Endothelial cell (in vitro differentiated cells): ENCODE measurements around the gene TPSG1. TPM values are rescaled to one million over a fixed set of nuclear protein-coding genes. Genes with fewer than 3 reads are reported as not detected.

Experiments
- DNase-seq: peaks from one replicate; pipeline ENCODE4 v3.0.0; 2021; ENCODE audit warnings: low spot score
- H3K27ac Mint-ChIP-seq: one replicate; pipeline ENCODE4 v1.8.0; 2021; ENCODE audit warnings: mixed read lengths, inconsistent platforms; ENCODE audit not compliant: unreplicated experiment
- H3K27me3 Mint-ChIP-seq: one replicate; pipeline ENCODE4 v1.8.0; 2021; ENCODE audit warnings: mild to moderate bottlenecking, moderate library complexity, mixed read lengths, inconsistent platforms; ENCODE audit not compliant: unreplicated experiment
- H3K36me3 Mint-ChIP-seq: one replicate; pipeline ENCODE4 v1.8.0; 2021; ENCODE audit warnings: mild to moderate bottlenecking, low read depth, mixed read lengths, inconsistent platforms; ENCODE audit not compliant: unreplicated experiment
- H3K4me1 Mint-ChIP-seq: one replicate; pipeline ENCODE4 v1.8.0; 2021; ENCODE audit warnings: mild to moderate bottlenecking, mixed read lengths, inconsistent platforms; ENCODE audit not compliant: unreplicated experiment
- H3K4me3 Mint-ChIP-seq: one replicate; pipeline ENCODE4 v1.8.0; 2021; ENCODE audit warnings: mild to moderate bottlenecking, mixed read lengths, inconsistent platforms; ENCODE audit not compliant: unreplicated experiment
- H3K9me3 Mint-ChIP-seq: one replicate; pipeline ENCODE4 v1.8.0; 2021; ENCODE audit warnings: mixed read lengths, inconsistent platforms; ENCODE audit not compliant: unreplicated experiment
- total RNA-seq: library from RNA; stranded (reverse); fragmentation: NEBNext Ultra II Directional; extraction: Animal tissue kit (Norgen Biotek cat#: 25700); gene quantifications from one replicate; pipeline ENCODE4 v1.2.1, GENCODE V29; 2021; ENCODE audit not compliant: unreplicated experiment
- TF ChIP-seq, protein P1 (sequence below): fragments of 200-600 bp; sonication (generic); IDR thresholded peaks from one replicate; pipeline ENCODE4 v1.5.0; 2021; ENCODE audit warnings: antibody characterized with exemption; ENCODE audit not compliant: unreplicated experiment

Gene TPSG1
- total RNA-seq, 1 donor from 2014 or later: not detected

DNA sequence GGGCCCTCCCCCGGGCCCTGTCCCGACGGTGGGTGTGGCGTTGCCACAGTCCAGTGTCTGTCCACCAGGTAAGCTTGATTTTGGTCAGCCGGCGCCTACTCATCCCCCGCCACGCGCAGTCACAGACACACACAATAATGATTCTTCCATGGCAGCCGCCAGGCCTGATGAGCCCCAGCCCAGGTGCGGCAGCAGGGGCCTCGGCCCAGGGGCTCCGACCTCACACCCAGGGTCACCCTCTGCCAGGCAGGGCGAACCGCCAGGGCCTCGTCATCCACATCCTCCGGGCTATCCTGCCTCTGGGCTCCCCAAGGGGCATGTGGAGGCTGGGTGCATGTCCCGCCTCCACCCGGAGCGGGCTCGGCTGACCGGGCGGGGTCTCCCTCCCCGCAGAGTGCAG, 7.5 kb downstream of the TPSG1 start:
- DNase-seq: no peak
- Mint-ChIP-seq H3K9me3 (no peaks in the 10 kb centered on the region), H3K36me3 (no peaks in the 10 kb centered on the region), H3K4me1 (no peaks in the 10 kb centered on the region), H3K4me3 (no peak overlapping the region), H3K27me3 (no peaks in the 10 kb centered on the region), H3K27ac (no peak overlapping the region)
- TF ChIP-seq, protein P1, sequence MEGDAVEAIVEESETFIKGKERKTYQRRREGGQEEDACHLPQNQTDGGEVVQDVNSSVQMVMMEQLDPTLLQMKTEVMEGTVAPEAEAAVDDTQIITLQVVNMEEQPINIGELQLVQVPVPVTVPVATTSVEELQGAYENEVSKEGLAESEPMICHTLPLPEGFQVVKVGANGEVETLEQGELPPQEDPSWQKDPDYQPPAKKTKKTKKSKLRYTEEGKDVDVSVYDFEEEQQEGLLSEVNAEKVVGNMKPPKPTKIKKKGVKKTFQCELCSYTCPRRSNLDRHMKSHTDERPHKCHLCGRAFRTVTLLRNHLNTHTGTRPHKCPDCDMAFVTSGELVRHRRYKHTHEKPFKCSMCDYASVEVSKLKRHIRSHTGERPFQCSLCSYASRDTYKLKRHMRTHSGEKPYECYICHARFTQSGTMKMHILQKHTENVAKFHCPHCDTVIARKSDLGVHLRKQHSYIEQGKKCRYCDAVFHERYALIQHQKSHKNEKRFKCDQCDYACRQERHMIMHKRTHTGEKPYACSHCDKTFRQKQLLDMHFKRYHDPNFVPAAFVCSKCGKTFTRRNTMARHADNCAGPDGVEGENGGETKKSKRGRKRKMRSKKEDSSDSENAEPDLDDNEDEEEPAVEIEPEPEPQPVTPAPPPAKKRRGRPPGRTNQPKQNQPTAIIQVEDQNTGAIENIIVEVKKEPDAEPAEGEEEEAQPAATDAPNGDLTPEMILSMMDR: no peak

DNA sequence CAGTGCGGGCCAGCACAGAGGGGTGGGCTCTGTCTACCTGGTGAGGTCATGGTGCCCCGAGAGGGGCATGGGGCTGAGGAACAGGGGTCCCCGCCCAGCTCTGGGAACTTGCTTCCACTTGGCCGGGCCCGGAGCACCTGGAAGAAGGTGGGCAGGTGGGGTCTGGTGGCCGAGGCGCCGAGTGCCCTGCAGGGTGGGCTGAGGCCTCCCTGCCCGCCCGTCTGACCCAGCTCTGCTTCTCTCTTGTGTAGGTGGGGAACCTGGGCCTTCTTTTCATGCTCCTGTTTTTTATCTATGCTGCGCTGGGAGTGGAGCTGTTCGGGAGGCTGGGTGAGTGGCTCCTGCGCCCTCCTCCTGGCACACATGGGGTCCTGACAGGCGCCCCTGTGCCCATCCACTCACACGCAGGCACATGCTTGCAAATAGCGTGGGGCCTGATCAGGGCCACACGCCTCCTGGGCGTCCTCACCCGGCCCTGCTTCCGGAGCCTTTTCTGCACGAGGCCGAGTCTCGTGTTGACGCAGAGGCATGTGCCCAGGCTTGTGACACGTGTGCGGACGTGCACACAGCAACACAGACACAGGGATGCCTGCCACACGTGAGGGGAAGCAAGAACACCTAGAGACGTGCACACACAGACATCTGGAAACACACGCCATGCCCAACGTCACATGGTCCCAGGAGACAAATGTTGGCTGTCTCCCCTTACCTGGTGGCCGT, 8.2 kb downstream of the TPSG1 start:
- Mint-ChIP-seq H3K36me3 (no peaks in the 10 kb centered on the region), H3K27ac (no peak overlapping the region), H3K4me3 (no peak overlapping the region), H3K4me1 (no peaks in the 10 kb centered on the region), H3K9me3 (no peaks in the 10 kb centered on the region), H3K27me3 (no peaks in the 10 kb centered on the region)
- TF ChIP-seq, protein P1: no peak
- no peak for DNase-seq

DNA sequence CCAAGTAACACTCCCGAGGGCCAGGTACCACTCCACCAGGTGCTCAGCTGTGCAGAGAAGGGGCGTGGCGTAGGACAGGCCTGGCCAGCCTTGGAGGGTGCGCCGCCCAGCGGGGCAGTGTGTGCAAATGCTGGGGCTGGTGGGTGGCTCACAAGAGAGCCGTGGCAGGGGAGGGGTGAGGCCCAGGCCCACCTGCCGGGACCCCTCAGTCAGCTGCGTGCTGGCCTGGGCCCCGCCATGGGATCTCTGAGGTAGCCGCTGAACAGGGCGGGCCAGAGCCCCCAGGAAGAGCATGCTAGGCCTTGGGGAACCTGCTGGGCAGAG, 8.8 kb downstream of the TPSG1 start:
- TF ChIP-seq, protein P1: no peak
- H3K4me3 Mint-ChIP-seq: no peak overlapping the region
- H3K36me3 Mint-ChIP-seq: no peaks in the 10 kb centered on the region
- no peak for DNase-seq
- no peaks in the 10 kb centered on the region for H3K9me3 Mint-ChIP-seq
- H3K27me3 Mint-ChIP-seq: no peaks in the 10 kb centered on the region
- no peak overlapping the region for H3K27ac Mint-ChIP-seq
- H3K4me1 Mint-ChIP-seq: no peaks in the 10 kb centered on the region

DNA sequence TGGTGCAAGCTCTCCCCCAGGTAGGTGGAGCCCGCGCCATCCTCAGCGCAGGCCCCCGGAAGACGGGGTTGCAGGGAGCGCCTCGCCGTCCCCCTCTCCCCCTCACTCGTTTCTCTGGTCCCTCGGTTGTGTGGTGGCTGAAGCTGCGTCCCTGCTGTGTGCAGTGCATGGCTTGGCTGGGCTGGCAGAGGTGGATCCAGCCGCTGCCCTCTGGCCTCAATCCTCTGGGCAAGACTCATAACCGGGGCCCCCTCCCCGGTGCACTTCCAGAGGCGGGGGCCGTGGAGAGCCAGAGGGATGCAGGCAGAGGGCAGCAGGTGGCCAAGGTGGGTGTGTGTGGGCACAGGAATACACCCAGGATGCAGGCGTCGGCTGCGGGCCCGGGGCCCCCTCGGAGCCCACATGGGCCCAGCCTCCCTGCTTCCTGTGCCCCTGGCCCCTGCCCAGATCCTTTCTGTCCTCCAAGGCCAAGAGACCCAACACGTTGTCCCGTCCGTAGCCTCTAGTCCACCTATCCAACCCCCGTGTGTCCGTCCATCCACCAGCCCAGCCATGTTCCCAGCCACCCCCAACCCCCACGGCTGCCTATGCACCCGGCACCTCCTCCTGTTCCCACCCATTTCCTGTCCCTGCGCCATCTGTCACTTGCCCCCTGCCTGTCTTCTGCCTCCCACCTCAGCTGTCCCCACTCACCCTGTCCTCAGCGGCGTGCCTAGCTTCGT, 9.3 kb downstream of the TPSG1 start:
- TF ChIP-seq, protein P1: no peak
- no peaks in the 10 kb centered on the region for H3K36me3 Mint-ChIP-seq
- no peaks in the 10 kb centered on the region for H3K9me3 Mint-ChIP-seq
- H3K27me3 Mint-ChIP-seq: no peaks in the 10 kb centered on the region
- DNase-seq: no peak
- H3K4me1 Mint-ChIP-seq: no peaks in the 10 kb centered on the region
- no peak overlapping the region for H3K4me3 Mint-ChIP-seq
- H3K27ac Mint-ChIP-seq: no peak overlapping the region

DNA sequence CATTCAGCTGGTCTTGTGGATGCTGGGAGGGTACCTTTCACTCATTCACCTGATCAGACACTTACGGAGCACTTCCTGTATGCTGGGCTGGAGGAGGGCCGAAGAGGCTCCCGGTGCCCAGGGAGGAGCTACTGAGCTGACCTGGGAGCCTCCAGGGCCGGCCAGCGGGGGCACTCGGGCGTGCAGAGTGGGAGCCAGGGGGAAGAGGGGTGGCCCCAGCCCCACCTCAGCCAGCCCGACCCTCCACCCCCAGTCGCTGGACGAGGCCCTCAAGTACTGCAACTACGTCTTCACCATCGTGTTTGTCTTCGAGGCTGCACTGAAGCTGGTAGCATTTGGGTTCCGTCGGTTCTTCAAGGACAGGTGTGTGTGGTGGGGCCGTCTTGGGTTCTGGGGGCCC, 10.3 kb downstream of the TPSG1 start:
- H3K4me3 Mint-ChIP-seq: no peak overlapping the region
- DNase-seq: no peak
- H3K4me1 Mint-ChIP-seq: no peaks in the 10 kb centered on the region
- no peaks in the 10 kb centered on the region for H3K9me3 Mint-ChIP-seq
- no peaks in the 10 kb centered on the region for H3K27me3 Mint-ChIP-seq
- no peak overlapping the region for H3K27ac Mint-ChIP-seq
- TF ChIP-seq, protein P1: no peak
- no peaks in the 10 kb centered on the region for H3K36me3 Mint-ChIP-seq
